Measurements from ENCODE around the gene NRIP1. TPM values are rescaled to one million over a fixed set of nuclear protein-coding genes. Genes with fewer than 3 reads are reported as not detected.

NRIP1 gene
- 10 to 100 TPM; 22.7 to 27.3 TPM for total RNA-seq

- DNase-seq (peak; percentile 89), ATAC-seq (ENCODE audit: low read depth) (peak; percentile 82)
- POLR2A ChIA-PET, result interaction anchor here (0.7 to 3.6 kb wide), 22 partner anchors 10 to 769 kb away, joined by 3 to 50 read pairs (median 4); partner anchors contain the start of genes HSPA13 and USP25
- peaks cover 9% of the 10 kb centered on the region for H3K27me3 Mint-ChIP-seq
- peak within 1 kb of the TSS; percentile 99 for H3K27ac Mint-ChIP-seq
- no peaks in the 10 kb centered on the region for H3K36me3 Mint-ChIP-seq
- H3K9me3 Mint-ChIP-seq, result no peaks in the 10 kb centered on the region
- peak within 1 kb of the TSS; percentile 99 for H3K4me3 Mint-ChIP-seq
- H3K4me1 Mint-ChIP-seq, result peaks cover 39% of the 10 kb centered on the region
These were observed at the start of gene NRIP1 for GRCh38 chr21:15064576-15065391. Gene NRIP1 (minus strand): TSS chr21:15065000. CDS start chr21:14968192, 96,808 bp downstream.

- Mint-ChIP-seq H3K36me3 (no peaks in the 10 kb centered on the region), H3K4me3 (no peak overlapping the region), H3K9me3 (no peaks in the 10 kb centered on the region), H3K4me1 (no peaks in the 10 kb centered on the region), H3K27ac (no peak overlapping the region), H3K27me3 (peaks cover 3% of the 10 kb centered on the region)
- no peak for ATAC-seq (ENCODE audit: low read depth)
- DNase-seq, result no peak
- POLR2A ChIA-PET, result no interaction called here
These were observed 48.1 kb upstream of the NRIP1 start for GRCh38 chr21:15112858-15113257.

- Mint-ChIP-seq H3K36me3 (no peaks in the 10 kb centered on the region), H3K4me1 (no peaks in the 10 kb centered on the region), H3K4me3 (no peak overlapping the region), H3K9me3 (no peaks in the 10 kb centered on the region), H3K27me3 (no peaks in the 10 kb centered on the region), H3K27ac (no peak overlapping the region)
- no peak for ATAC-seq (ENCODE audit: low read depth)
- POLR2A ChIA-PET, result no interaction called here
- DNase-seq, result no peak
These were observed 44.0 kb upstream of the NRIP1 start for GRCh38 chr21:15108801-15109200.

GRCh38 chr21:15104470-15104869 lies 39.7 kb upstream of the NRIP1 start:
- Mint-ChIP-seq H3K36me3 (no peaks in the 10 kb centered on the region), H3K4me1 (no peaks in the 10 kb centered on the region), H3K27ac (no peak overlapping the region), H3K4me3 (no peak overlapping the region), H3K27me3 (no peaks in the 10 kb centered on the region), H3K9me3 (no peaks in the 10 kb centered on the region)
- POLR2A ChIA-PET, result no interaction called here
- DNase-seq, result no peak
- no peak for ATAC-seq (ENCODE audit: low read depth)

- POLR2A ChIA-PET, result no interaction called here
- no peaks in the 10 kb centered on the region for H3K36me3 Mint-ChIP-seq
- ATAC-seq (ENCODE audit: low read depth), result no peak
These were observed 34.1 kb upstream of the NRIP1 start for GRCh38 chr21:15098908-15099307.

GRCh38 chr21:15098181-15098580 lies 33.4 kb upstream of the NRIP1 start:
- no peaks in the 10 kb centered on the region for H3K9me3 Mint-ChIP-seq
- H3K4me1 Mint-ChIP-seq, result no peaks in the 10 kb centered on the region
- peaks cover 1% of the 10 kb centered on the region for H3K27me3 Mint-ChIP-seq
- POLR2A ChIA-PET, result no interaction called here
- no peak overlapping the region for H3K27ac Mint-ChIP-seq
- DNase-seq (no peak), ATAC-seq (ENCODE audit: low read depth) (no peak)
- H3K36me3 Mint-ChIP-seq, result no peaks in the 10 kb centered on the region
- H3K4me3 Mint-ChIP-seq, result no peak overlapping the region

More at GRCh38 chr21:15098908-15099307, 34.1 kb upstream of the NRIP1 start:
- no peaks in the 10 kb centered on the region for H3K4me1 Mint-ChIP-seq
- no peak for DNase-seq
- no peaks in the 10 kb centered on the region for H3K27me3 Mint-ChIP-seq
- H3K9me3 Mint-ChIP-seq, result no peaks in the 10 kb centered on the region
- no peak overlapping the region for H3K27ac Mint-ChIP-seq
- no peak overlapping the region for H3K4me3 Mint-ChIP-seq

GRCh38 chr21:15097580-15097979 lies 32.8 kb upstream of the NRIP1 start:
- DNase-seq (no peak), ATAC-seq (ENCODE audit: low read depth) (no peak)
- Mint-ChIP-seq H3K4me1 (no peaks in the 10 kb centered on the region), H3K9me3 (no peaks in the 10 kb centered on the region), H3K27ac (no peak overlapping the region), H3K4me3 (no peak overlapping the region), H3K27me3 (peaks cover 1% of the 10 kb centered on the region), H3K36me3 (no peaks in the 10 kb centered on the region)
- POLR2A ChIA-PET, result no interaction called here

GRCh38 chr21:15096146-15096545 lies 31.3 kb upstream of the NRIP1 start:
- POLR2A ChIA-PET, result no interaction called here
- DNase-seq, result no peak
- Mint-ChIP-seq H3K9me3 (no peaks in the 10 kb centered on the region), H3K27me3 (peaks cover 1% of the 10 kb centered on the region), H3K36me3 (no peaks in the 10 kb centered on the region), H3K4me3 (no peak overlapping the region), H3K4me1 (no peaks in the 10 kb centered on the region), H3K27ac (no peak overlapping the region)
- ATAC-seq (ENCODE audit: low read depth), result no peak

- peaks cover 1% of the 10 kb centered on the region for H3K27me3 Mint-ChIP-seq
- no peak for ATAC-seq (ENCODE audit: low read depth)
- no peak for DNase-seq
- H3K4me1 Mint-ChIP-seq, result no peaks in the 10 kb centered on the region
- no peak overlapping the region for H3K4me3 Mint-ChIP-seq
- no peak overlapping the region for H3K27ac Mint-ChIP-seq
- H3K9me3 Mint-ChIP-seq, result no peaks in the 10 kb centered on the region
- POLR2A ChIA-PET, result no interaction called here
- no peaks in the 10 kb centered on the region for H3K36me3 Mint-ChIP-seq
These were observed 30.5 kb upstream of the NRIP1 start for GRCh38 chr21:15095326-15095725.

- Mint-ChIP-seq H3K27me3 (peaks cover 1% of the 10 kb centered on the region), H3K4me3 (no peak overlapping the region), H3K9me3 (no peaks in the 10 kb centered on the region), H3K4me1 (no peaks in the 10 kb centered on the region), H3K36me3 (no peaks in the 10 kb centered on the region), H3K27ac (no peak overlapping the region)
- DNase-seq (no peak), ATAC-seq (ENCODE audit: low read depth) (no peak)
- POLR2A ChIA-PET, result no interaction called here
These were observed 29.9 kb upstream of the NRIP1 start for GRCh38 chr21:15094706-15095105.

- POLR2A ChIA-PET, result no interaction called here
- H3K27me3 Mint-ChIP-seq, result peaks cover 1% of the 10 kb centered on the region
These were observed 28.4 kb upstream of the NRIP1 start for GRCh38 chr21:15093216-15093615.

GRCh38 chr21:15092745-15093144 lies 27.9 kb upstream of the NRIP1 start:
- H3K27ac Mint-ChIP-seq, result no peak overlapping the region
- H3K9me3 Mint-ChIP-seq, result no peaks in the 10 kb centered on the region
- ATAC-seq (ENCODE audit: low read depth) (no peak), DNase-seq (no peak)
- no peaks in the 10 kb centered on the region for H3K36me3 Mint-ChIP-seq
- no peaks in the 10 kb centered on the region for H3K4me1 Mint-ChIP-seq
- H3K27me3 Mint-ChIP-seq, result peaks cover 1% of the 10 kb centered on the region
- no peak overlapping the region for H3K4me3 Mint-ChIP-seq
- POLR2A ChIA-PET, result no interaction called here

More at GRCh38 chr21:15093216-15093615, 28.4 kb upstream of the NRIP1 start:
- H3K36me3 Mint-ChIP-seq, result no peaks in the 10 kb centered on the region
- H3K9me3 Mint-ChIP-seq, result no peaks in the 10 kb centered on the region
- H3K27ac Mint-ChIP-seq, result no peak overlapping the region
- no peak overlapping the region for H3K4me3 Mint-ChIP-seq
- DNase-seq (no peak), ATAC-seq (ENCODE audit: low read depth) (no peak)
- H3K4me1 Mint-ChIP-seq, result no peaks in the 10 kb centered on the region

- Mint-ChIP-seq H3K4me1 (no peaks in the 10 kb centered on the region), H3K4me3 (no peak overlapping the region), H3K36me3 (no peaks in the 10 kb centered on the region), H3K27ac (no peak overlapping the region), H3K27me3 (peaks cover 1% of the 10 kb centered on the region), H3K9me3 (no peaks in the 10 kb centered on the region)
- ATAC-seq (ENCODE audit: low read depth) (no peak), DNase-seq (no peak)
- POLR2A ChIA-PET, result no interaction called here
These were observed 25.6 kb upstream of the NRIP1 start for GRCh38 chr21:15090390-15090789.

- ATAC-seq (ENCODE audit: low read depth) (no peak), DNase-seq (no peak)
- no peak overlapping the region for H3K4me3 Mint-ChIP-seq
- peaks cover 1% of the 10 kb centered on the region for H3K27me3 Mint-ChIP-seq
- H3K9me3 Mint-ChIP-seq, result no peaks in the 10 kb centered on the region
- no peaks in the 10 kb centered on the region for H3K36me3 Mint-ChIP-seq
- no peak overlapping the region for H3K27ac Mint-ChIP-seq
- POLR2A ChIA-PET, result no interaction called here
- no peaks in the 10 kb centered on the region for H3K4me1 Mint-ChIP-seq
These were observed 23.7 kb upstream of the NRIP1 start for GRCh38 chr21:15088488-15088887.

Measured in activated naive CD8-positive, alpha-beta T cell treated with anti-CD3 and anti-CD28 coated beads, Interleukin-2, amount 10 ng/mL, durations not matched to agents 7 days and 5 days (primary cell).